ENCODE measurements around the gene KIF17.

The KIF17 gene

GRCh38 chr1:20706841-20707240, 11.0 kb downstream of the KIF17 start:
- DNase-seq (ENCODE audit: low spot score), result no peak
- no peak for TF ChIP-seq CTCF (IDR thresholded peaks at IDR 0.05; ENCODE audit: extremely low read depth, missing control alignments)

- no peak for DNase-seq (ENCODE audit: low spot score)
- no peak for TF ChIP-seq CTCF (IDR thresholded peaks at IDR 0.05; ENCODE audit: extremely low read depth, missing control alignments)
These were observed 12.5 kb downstream of the KIF17 start for GRCh38 chr1:20705203-20705755.

GRCh38 chr1:20704390-20705202, 13.2 kb downstream of the KIF17 start:
- DNase-seq (ENCODE audit: low spot score), result no peak

GRCh38 chr1:20703124-20703756, 14.6 kb downstream of the KIF17 start:
- DNase-seq (ENCODE audit: low spot score), result no peak
- no peak for TF ChIP-seq CTCF (IDR thresholded peaks at IDR 0.05; ENCODE audit: extremely low read depth, missing control alignments)

More at GRCh38 chr1:20704390-20705202, 13.2 kb downstream of the KIF17 start:
- TF ChIP-seq CTCF (IDR thresholded peaks at IDR 0.05; ENCODE audit: extremely low read depth, missing control alignments), result no peak

GRCh38 chr1:20702416-20702815, 15.4 kb downstream of the KIF17 start:
- no peak for DNase-seq (ENCODE audit: low spot score)
- TF ChIP-seq CTCF (IDR thresholded peaks at IDR 0.05; ENCODE audit: extremely low read depth, missing control alignments), result no peak

- DNase-seq (ENCODE audit: low spot score), result no peak
- TF ChIP-seq CTCF (IDR thresholded peaks at IDR 0.05; ENCODE audit: extremely low read depth, missing control alignments), result no peak
These were observed 16.0 kb downstream of the KIF17 start for GRCh38 chr1:20701847-20702246.

- no peak for TF ChIP-seq CTCF (IDR thresholded peaks at IDR 0.05; ENCODE audit: extremely low read depth, missing control alignments)
- DNase-seq (ENCODE audit: low spot score), result no peak
These were observed 16.4 kb downstream of the KIF17 start for GRCh38 chr1:20701446-20701845.
